IMR-90 (cell line): ENCODE results near the gene MPRIP. TPM values are rescaled to one million over a fixed set of nuclear protein-coding genes. Genes with fewer than 3 reads are reported as not detected.

Experiments
- ATAC-seq: fragments of 200-7000 bp; cut with Tn5 transposase; 2 replicates; pipeline ENCODE4 v1.9.1; 2020; ENCODE audit warnings: low read depth, mild to moderate bottlenecking, moderate library complexity
- BruUV-seq: library from RNA; stranded (reverse); fragments of 400-500 nt; replicated peaks from 2 replicates; lab custom pipeline; 2021; lab: Mats Ljungman, UMichigan
- CTCF ChIA-PET: fragments of 300-600 bp; formaldehyde crosslinking; extraction: SDS; loops from one replicate; lab custom pipeline; 2021; ENCODE audit warnings: antibody characterized with exemption; lab: Yijun Ruan, JAX
- POLR2A ChIA-PET: fragments of 300-600 bp; sonication (Branson Sonifier 250); formaldehyde crosslinking; loops from one replicate; lab custom pipeline; 2022; ENCODE audit warnings: antibody characterized with exemption; ENCODE audit not compliant: unreplicated experiment; lab: Charles Lee
- DNase-seq: peaks from one replicate; pipeline ENCODE4 v3.0.0; 2013
- H2AFZ ChIP-seq: replicated peaks from 2 replicates; pipeline ENCODE3; 2013; ENCODE audit warnings: low read length, mild to moderate bottlenecking; ENCODE audit not compliant: poor library complexity
- H2AK5ac ChIP-seq: 2 replicates; pipeline ENCODE4 v1.6.1; 2013; ENCODE audit warnings: low read depth, low read length, inconsistent platforms
- H2AK9ac ChIP-seq: replicated peaks from 2 replicates; pipeline ENCODE3; 2013; ENCODE audit warnings: mild to moderate bottlenecking, low read depth, low read length, moderate library complexity; ENCODE audit not compliant: poor library complexity
- H2BK120ac ChIP-seq: 2 replicates; pipeline ENCODE4 v1.6.1; 2013; ENCODE audit warnings: low read depth, low read length, inconsistent platforms
- H2BK15ac ChIP-seq: 3 replicates; pipeline ENCODE4 v1.6.1; 2013; ENCODE audit warnings: low read depth, low read length, inconsistent platforms
- H2BK20ac ChIP-seq: 2 replicates; pipeline ENCODE4 v1.6.1; 2013; ENCODE audit warnings: low read depth, mild to moderate bottlenecking, inconsistent platforms, low read length, moderate library complexity
- H2BK5ac ChIP-seq: 2 replicates; pipeline ENCODE4 v1.6.1; 2013; ENCODE audit warnings: mild to moderate bottlenecking, low read depth, low read length, inconsistent platforms; ENCODE audit not compliant: poor library complexity, severe bottlenecking
- H3K14ac ChIP-seq: replicated peaks from 2 replicates; pipeline ENCODE4 v1.6.1; 2013; ENCODE audit warnings: low read depth, low read length, inconsistent platforms
- H3K18ac ChIP-seq: 2 replicates; pipeline ENCODE4 v1.6.1; 2013; ENCODE audit warnings: low read depth, low read length, control low read depth
- H3K23ac ChIP-seq: 2 replicates; pipeline ENCODE4 v1.6.1; 2013; ENCODE audit warnings: low read depth, low read length, inconsistent platforms
- H3K27ac ChIP-seq: 2 replicates; pipeline ENCODE4 v1.5.1; 2013; ENCODE audit warnings: mild to moderate bottlenecking, control low read depth, low read length; ENCODE audit not compliant: insufficient read depth
- H3K27me3 ChIP-seq: 2 replicates; pipeline ENCODE4 v1.6.1; 2013; ENCODE audit warnings: low read length; ENCODE audit not compliant: control insufficient read depth, insufficient read depth
- H3K36me3 ChIP-seq: 2 replicates; pipeline ENCODE4 v1.6.1; 2013; ENCODE audit warnings: low read length, mixed read lengths; ENCODE audit not compliant: control insufficient read depth, insufficient read depth
- H3K4ac ChIP-seq: 2 replicates; pipeline ENCODE4 v1.6.1; 2013; ENCODE audit warnings: low read depth, low read length, inconsistent platforms
- H3K4me1 ChIP-seq: 2 replicates; pipeline ENCODE4 v1.6.1; 2013; ENCODE audit warnings: low read length, mixed read lengths; ENCODE audit not compliant: control insufficient read depth, insufficient read depth
- H3K4me2 ChIP-seq: 2 replicates; pipeline ENCODE4 v1.6.1; 2013; ENCODE audit warnings: low read depth, mild to moderate bottlenecking, control low read depth, low read length, moderate library complexity
- H3K4me3 ChIP-seq: 2 replicates; pipeline ENCODE4 v1.5.1; 2013; ENCODE audit warnings: low read depth, mild to moderate bottlenecking, control low read depth, low read length, moderate library complexity; ENCODE audit not compliant: insufficient read depth
- H3K56ac ChIP-seq: 2 replicates; pipeline ENCODE4 v1.6.1; 2013; ENCODE audit warnings: low read length, inconsistent platforms; ENCODE audit not compliant: insufficient read depth; ENCODE audit errors: extremely low read depth
- H3K79me1 ChIP-seq, 2 experiments: 2 replicates each; pipeline ENCODE4 v1.6.1; 2013; ENCODE audit warnings: low read length in 2 of 2, inconsistent platforms in 1 of 2, low read depth in 1 of 2
- H3K9ac ChIP-seq: 2 replicates; pipeline ENCODE4 v1.6.1; 2013; ENCODE audit warnings: low read depth, low read length, control low read depth
- H3K9me1 ChIP-seq: 2 replicates; pipeline ENCODE4 v1.6.1; 2013; ENCODE audit warnings: low read length, inconsistent platforms; ENCODE audit not compliant: insufficient read depth
- H3K9me3 ChIP-seq: 2 replicates; pipeline ENCODE4 v1.6.1; 2013; ENCODE audit warnings: low read length; ENCODE audit not compliant: control insufficient read depth, insufficient read depth
- H4K20me1 ChIP-seq: 2 replicates; pipeline ENCODE4 v1.6.1; 2013; ENCODE audit warnings: low read length, inconsistent platforms; ENCODE audit not compliant: insufficient read depth
- H4K5ac ChIP-seq: 2 replicates; pipeline ENCODE4 v1.6.1; 2013; ENCODE audit warnings: mild to moderate bottlenecking, low read depth, low read length, control low read depth
- H4K8ac ChIP-seq, 2 experiments: 2 replicates each; pipeline ENCODE4 v1.6.1; 2013; ENCODE audit warnings: low read depth in 2 of 2, low read length in 2 of 2, control low read depth in 1 of 2, inconsistent platforms in 1 of 2
- H4K91ac ChIP-seq: 2 replicates; pipeline ENCODE4 v1.6.1; 2013; ENCODE audit warnings: low read depth, low read length, inconsistent platforms; ENCODE audit not compliant: insufficient read depth
- BHLHE40 ChIP-seq: fragments of 150-350 bp; IDR thresholded peaks from 2 replicates; pipeline ENCODE4 v1.6.1; 2016; ENCODE audit warnings: mild to moderate bottlenecking, low read depth, low read length
- CEBPB ChIP-seq: IDR thresholded peaks from 2 replicates; pipeline ENCODE4 v1.6.1; 2012; ENCODE audit warnings: low read depth, low read length, improper control_type of control experiment
- CHD1 ChIP-seq: IDR thresholded peaks from 2 replicates; pipeline ENCODE4 v1.6.1; 2012; ENCODE audit warnings: low read depth, low read length, improper control_type of control experiment
- CTCF ChIP-seq: conservative IDR thresholded peaks from 2 replicates; pipeline ENCODE4 v1.5.1; 2012; ENCODE audit warnings: mild to moderate bottlenecking, low read depth, low read length, improper control_type of control experiment
- ELK1 ChIP-seq: fragments of 150-350 bp; IDR thresholded peaks from 2 replicates; pipeline ENCODE4 v1.6.1; 2016; ENCODE audit warnings: low read depth, mild to moderate bottlenecking, low read length, moderate library complexity, borderline replicate concordance
- FOS ChIP-seq: fragments of 150-350 bp; IDR thresholded peaks from 2 replicates; pipeline ENCODE4 v1.6.1; 2016; ENCODE audit warnings: low read depth, low read length
- MAFK ChIP-seq: IDR thresholded peaks from 2 replicates; pipeline ENCODE4 v1.6.1; 2012; ENCODE audit warnings: low read depth, low read length, improper control_type of control experiment
- MAZ ChIP-seq: IDR thresholded peaks from 2 replicates; pipeline ENCODE4 v1.6.1; 2012; ENCODE audit warnings: low read depth, mild to moderate bottlenecking, low read length, improper control_type of control experiment, moderate library complexity, borderline replicate concordance
- MXI1 ChIP-seq: IDR thresholded peaks from 2 replicates; pipeline ENCODE4 v1.6.1; 2012; ENCODE audit warnings: low read depth, mild to moderate bottlenecking, low read length, moderate library complexity, borderline replicate concordance
- NFE2L2 ChIP-seq: fragments of 150-350 bp; IDR thresholded peaks from 2 replicates; pipeline ENCODE4 v1.6.1; 2016; ENCODE audit warnings: low read depth, mild to moderate bottlenecking, low read length
- POLR2A ChIP-seq: IDR thresholded peaks from 2 replicates; pipeline ENCODE4 v1.6.1; 2012; ENCODE audit warnings: mild to moderate bottlenecking, low read depth, low read length
- RAD21 ChIP-seq: IDR thresholded peaks from 2 replicates; pipeline ENCODE4 v1.6.1; 2012; ENCODE audit warnings: low read length, improper control_type of control experiment
- RFX5 ChIP-seq: IDR thresholded peaks from 2 replicates; pipeline ENCODE4 v1.8.0; 2012; ENCODE audit warnings: low read depth, mild to moderate bottlenecking, low read length, moderate library complexity
- SMC3 ChIP-seq: fragments of 150-350 bp; IDR thresholded peaks from 2 replicates; pipeline ENCODE4 v1.6.1; 2016; ENCODE audit warnings: low read depth, mild to moderate bottlenecking, antibody characterized with exemption, low read length, moderate library complexity
- USF2 ChIP-seq: fragments of 150-350 bp; IDR thresholded peaks from 2 replicates; pipeline ENCODE4 v1.6.1; 2017; ENCODE audit warnings: mild to moderate bottlenecking, antibody characterized with exemption, low read length, low read depth
- WGBS, 2 experiments: methylation state at CpG; one replicate each; pipeline versions ENCODE4 v1.1.5 to v1.1.7; 2013; ENCODE audit warnings: missing lambda C conversion rate in 2 of 2; ENCODE audit not compliant: insufficient read length in 1 of 2; ENCODE audit errors: extremely low coverage in 2 of 2; 5-methylcytosine and 5-hydroxymethylcytosine counted together
- dilution Hi-C: fragments of 300-500 bp; cut with HindIII; formaldehyde crosslinking; loops from one replicate; pipeline ENCODE4 v1.14.3; 2018; ENCODE audit warnings: low sequenced_read_pairs; ENCODE audit not compliant: unreplicated experiment
- in situ Hi-C: fragments of 300-500 bp; cut with MboI; formaldehyde crosslinking; loops from 3 replicates; pipeline ENCODE4 v1.14.3; 2019; ENCODE audit warnings: low sequenced_read_pairs, inconsistent platforms, mixed read lengths
- intact Hi-C: fragments of 100-400 bp; cut with micrococcal nuclease; formaldehyde crosslinking; loops from 2 replicates; pipeline ENCODE4 v1.10.0; 2022
- polyA plus RNA-seq, 3 experiments: library from polyadenylated mRNA; depleted of rRNA; stranded (reverse); fragments of >200 nt; gene quantifications; 2 replicates each; pipeline ENCODE4 v1.2.3, GENCODE V29; 2012; ENCODE audit warnings: low replicate concordance in 1 of 3
- total RNA-seq: library from RNA; depleted of rRNA; stranded (reverse); fragments of >200 nt; gene quantifications from 2 replicates; pipeline ENCODE4 v1.2.3, GENCODE V29; 2012

MPRIP gene
- total and polyA plus RNA-seq, 2 of the 4 experiments (the other 2 are of a cell fraction): 111 to 149 TPM

- Histone ChIP-seq H2BK5ac (no peak overlapping the region), H2BK15ac (no peak overlapping the region), H3K14ac (no peak overlapping the region), H3K4ac (no peak overlapping the region), H3K4me2 (no peak overlapping the region), H3K4me1 (peaks cover 7% of the 10 kb centered on the region; the same call in 1 of the 2 replicates), H4K8ac (no peak overlapping the region), H2AFZ (no peak overlapping the region), H4K5ac (no peak overlapping the region), H3K27ac (no peak overlapping the region), H2BK20ac (no peak overlapping the region), H3K4me3 (no peak overlapping the region), H3K79me1 (peaks cover 60 to 93% of the 10 kb centered on the region in 2 experiments), H3K9me3 (no peaks in the 10 kb centered on the region), H3K27me3 (no peaks in the 10 kb centered on the region), H3K9ac (no peak overlapping the region), H3K23ac (no peak overlapping the region), H2AK9ac (peak overlapping the region; percentile 25), H2BK120ac (no peak overlapping the region), H3K36me3 (peaks cover 26% of the 10 kb centered on the region), H3K56ac (no peak overlapping the region), H4K91ac (no peak overlapping the region), H2AK5ac (no peak overlapping the region), H3K9me1 (peaks cover 62% of the 10 kb centered on the region), H3K18ac (no peak overlapping the region), H4K20me1 (peaks cover 92% of the 10 kb centered on the region)
- dilution Hi-C loops (no loop called here), in situ Hi-C loops (no loop called here), intact Hi-C loops (no loop called here)
- POLR2A ChIA-PET: no interaction called here
- CTCF ChIA-PET: interaction anchor here (0.7 kb wide), 1 partner anchor 8 kb away, joined by 3 read pairs; no protein-coding TSS in a partner anchor
- ATAC-seq (no peak), DNase-seq (no peak)
- WGBS, 2 experiments: 96% methylated on average over 5 of the region's 18 CpGs; no CpG with 5 or more reads in 1 of the 2 experiments
- BruUV-seq: no TSS peak
- no peak for TF ChIP-seq RAD21
- TF ChIP-seq RFX5: no peak
- no peak for TF ChIP-seq CEBPB
- TF ChIP-seq ELK1: no peak
- TF ChIP-seq SMC3: no peak
- no peak for TF ChIP-seq MAFK
- no peak for TF ChIP-seq NFE2L2
- TF ChIP-seq FOS: no peak
- TF ChIP-seq MXI1: no peak
- TF ChIP-seq CTCF: no peak
- no peak for TF ChIP-seq CHD1
- no peak for TF ChIP-seq MAZ
- no peak for TF ChIP-seq USF2
- no peak for TF ChIP-seq POLR2A
- no peak for TF ChIP-seq BHLHE40
Observed at GRCh38 chr17:17089796-17090641, 47.8 kb downstream of the MPRIP start.
